HCEC 1CT (cell line): ENCODE measurements around the gene CECR2.

Experiments
- DNase-seq: peaks from one replicate; pipeline ENCODE4 v3.0.0-alpha.2; 2017

Gene CECR2

GRCh38 chr22:17369439-17370025 lies at the start of gene CECR2:
Gene CECR2, plus strand, starts transcription at chr22:17369460. Its CDS starts 324 bp downstream, at chr22:17369784.
- DNase-seq, result no peak

DNA sequence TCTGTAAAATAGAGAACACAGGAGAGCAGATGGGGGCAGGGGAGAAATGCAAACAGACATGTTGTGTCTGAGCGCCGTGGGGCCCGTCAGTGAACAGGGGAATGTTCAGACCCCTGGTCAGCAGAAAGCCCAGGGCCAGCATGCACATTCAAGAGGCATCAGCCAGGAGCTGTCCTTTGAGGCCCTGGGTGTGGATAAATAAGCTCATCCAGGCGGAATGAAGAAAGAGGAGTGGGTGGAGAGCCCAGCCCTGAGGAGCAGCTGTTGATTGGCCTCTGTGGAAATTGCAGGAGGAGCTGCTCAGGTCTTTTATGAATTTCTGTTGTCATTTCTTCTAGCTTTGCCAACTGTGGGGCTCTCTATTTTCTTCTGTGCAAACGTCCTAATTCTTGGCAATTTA lies 49.7 kb upstream of the CECR2 start:
- DNase-seq, result no peak

- DNase-seq, result no peak
Measured at GRCh38 chr22:17322511-17322910, 46.7 kb upstream of the CECR2 start.

DNA sequence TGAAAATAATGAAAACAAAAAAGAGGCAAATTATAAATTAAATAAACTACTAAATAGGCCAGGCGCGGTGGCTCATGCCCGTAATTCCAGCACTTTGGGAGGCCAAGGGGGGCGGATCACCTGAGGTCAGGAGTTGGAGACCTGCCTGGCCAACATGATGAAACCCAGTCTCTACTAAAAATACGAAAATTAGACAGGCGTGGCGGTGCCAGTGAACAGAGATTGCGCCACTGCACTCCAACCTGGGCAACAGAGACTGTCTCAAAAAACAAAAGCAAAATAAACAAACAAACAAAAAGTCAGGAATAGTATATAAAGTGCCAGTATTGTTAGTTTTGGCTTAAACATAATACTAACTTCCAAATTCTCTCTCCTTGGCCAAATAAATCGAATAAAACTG lies 37.6 kb upstream of the CECR2 start:
- no peak for DNase-seq

GRCh38 chr22:17332109-17332800 lies 37.0 kb upstream of the CECR2 start:
- DNase-seq, result no peak

DNA sequence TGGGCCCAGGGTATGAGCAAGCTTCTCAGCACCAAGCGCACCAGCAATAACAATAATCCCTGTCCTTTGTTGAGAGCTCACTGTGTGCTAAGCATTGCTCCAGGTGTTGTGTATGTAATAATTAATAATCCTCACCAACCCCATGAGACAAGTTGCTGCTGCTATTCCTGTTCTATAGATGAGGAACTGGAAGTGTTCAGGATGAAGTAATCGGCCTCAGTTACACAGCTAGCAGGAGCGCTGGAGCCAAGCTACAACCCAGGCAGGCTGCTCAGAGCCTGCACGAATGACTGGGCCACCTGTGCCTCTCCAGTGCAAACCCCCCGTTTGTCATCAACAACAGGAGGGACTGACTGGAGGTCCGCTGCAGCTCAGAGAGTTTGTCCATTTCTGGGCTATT lies 35.2 kb upstream of the CECR2 start:
- DNase-seq, result no peak

DNA sequence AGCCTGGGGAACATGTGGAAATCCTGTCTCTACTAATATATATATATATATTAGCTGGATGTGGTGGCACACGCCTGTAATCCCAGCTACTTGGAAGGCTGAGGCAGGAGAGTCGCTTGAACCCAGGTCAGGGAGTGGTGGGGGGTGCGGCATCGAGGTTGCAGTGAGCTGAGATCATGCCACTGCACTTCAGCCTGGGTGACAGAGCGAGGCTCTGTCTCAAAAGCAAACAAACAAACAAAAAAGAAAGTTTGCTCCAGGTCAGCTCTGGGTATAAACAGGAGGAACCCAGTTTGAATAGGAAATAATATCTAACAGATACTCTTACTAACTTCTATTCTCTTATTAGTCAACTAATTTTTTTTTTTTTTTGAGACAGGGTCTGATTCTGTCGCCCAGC lies 34.3 kb upstream of the CECR2 start:
- DNase-seq, result no peak

GRCh38 chr22:17336061-17336460 lies 33.2 kb upstream of the CECR2 start:
- no peak for DNase-seq

DNA sequence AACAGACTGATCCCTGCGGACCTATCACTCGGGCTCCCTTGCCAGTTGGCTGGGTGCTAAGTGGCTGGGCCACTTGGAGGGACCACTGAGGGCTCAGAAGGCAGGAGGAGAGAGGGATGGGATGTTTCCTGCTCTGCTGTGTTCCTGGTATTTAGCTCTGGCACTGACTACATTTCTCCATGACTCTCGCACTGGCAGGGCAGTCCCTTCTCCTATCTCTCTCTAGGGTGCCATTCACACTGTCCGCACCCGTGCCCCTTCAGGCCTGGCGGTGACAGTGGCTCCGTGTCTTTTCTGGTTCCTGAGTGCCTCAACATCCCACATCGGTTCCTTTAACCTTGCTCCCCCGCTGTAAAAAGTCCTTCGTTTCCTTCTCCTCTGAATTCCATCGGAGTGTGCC lies 31.6 kb upstream of the CECR2 start:
- DNase-seq, result no peak

DNA sequence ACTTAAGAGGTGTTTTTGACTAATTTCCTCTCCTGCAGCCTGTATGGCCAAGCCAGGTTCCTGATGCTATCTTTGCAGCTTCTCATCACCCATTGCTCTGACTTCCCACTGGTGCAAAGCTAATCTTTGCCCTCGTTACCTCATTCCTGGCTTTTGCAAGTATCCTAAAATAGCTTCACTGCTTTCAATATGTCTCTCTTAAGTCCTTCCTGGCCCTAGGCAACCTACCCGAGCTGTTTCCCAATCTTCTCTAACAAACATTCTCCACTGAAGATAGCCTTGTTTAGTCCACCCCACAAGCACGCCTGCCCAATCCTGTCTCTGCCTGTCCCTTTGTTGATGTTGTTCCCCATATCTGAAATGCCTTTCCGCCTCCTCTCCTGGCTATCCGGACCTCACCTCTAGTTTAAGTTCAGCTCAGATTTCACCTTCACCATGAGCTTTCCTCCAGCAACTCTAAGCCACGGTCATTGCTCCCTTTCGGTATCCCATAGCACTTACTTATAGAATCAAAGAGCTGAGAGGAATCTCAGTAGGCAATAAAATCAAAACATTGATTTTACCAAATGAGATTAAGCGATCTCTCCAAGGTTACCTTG lies 30.1 kb upstream of the CECR2 start:
- no peak for DNase-seq

- no peak for DNase-seq
Measured at GRCh38 chr22:17342361-17342760, 26.9 kb upstream of the CECR2 start.

- no peak for DNase-seq
Measured at GRCh38 chr22:17343766-17344165, 25.5 kb upstream of the CECR2 start.

- DNase-seq, result no peak
Measured at GRCh38 chr22:17346578-17346977, 22.7 kb upstream of the CECR2 start.

DNA sequence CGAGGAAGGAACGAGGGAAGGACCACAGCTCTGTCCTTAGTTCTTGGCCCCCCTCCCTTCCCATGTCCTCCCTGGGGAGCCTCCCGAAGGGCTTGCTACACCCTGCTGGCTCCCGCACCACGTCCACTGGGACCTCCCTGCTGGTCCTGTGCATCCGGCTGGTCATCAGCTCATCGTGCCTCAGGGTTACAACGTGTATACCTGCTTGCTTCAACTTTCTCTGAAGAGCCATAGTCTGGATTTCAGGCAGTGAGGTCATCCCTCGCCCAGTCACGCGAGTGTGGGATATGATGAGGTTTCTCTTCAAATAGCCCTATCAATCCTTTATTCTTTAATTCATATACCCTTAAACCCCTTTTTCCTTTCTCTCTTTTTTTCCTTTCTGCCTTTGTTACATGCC lies 21.5 kb upstream of the CECR2 start:
- no peak for DNase-seq

DNA sequence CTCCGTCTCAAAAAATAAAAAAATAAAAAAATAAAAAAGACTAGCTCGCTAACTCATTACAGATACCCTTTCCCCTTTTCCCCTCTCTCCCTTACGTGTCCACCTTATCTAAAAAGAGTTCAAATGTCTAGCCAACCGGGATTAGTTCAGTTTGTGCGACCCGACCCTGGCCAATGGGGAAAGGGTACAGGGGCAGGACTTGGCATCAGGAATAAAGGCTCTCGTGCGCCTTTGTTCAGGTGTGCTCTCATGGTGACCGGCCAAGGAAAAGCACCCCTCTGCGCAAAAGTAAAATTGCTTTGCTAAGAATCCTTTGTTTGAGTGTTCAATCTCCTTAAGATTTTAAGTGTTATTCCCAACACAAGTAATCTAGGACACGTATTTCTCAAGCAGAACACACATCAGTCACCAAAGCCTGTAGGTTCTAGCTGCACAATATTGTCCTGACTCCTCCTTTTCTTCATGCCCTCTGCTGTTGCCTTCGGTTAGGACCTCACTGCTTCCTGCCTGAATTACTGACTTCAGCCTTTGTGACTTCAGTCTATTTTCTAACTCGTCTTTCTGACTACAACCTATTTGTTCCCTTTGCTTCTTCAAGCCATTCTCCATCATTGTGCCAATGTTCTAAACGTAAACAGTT lies 20.7 kb upstream of the CECR2 start:
- no peak for DNase-seq

DNA sequence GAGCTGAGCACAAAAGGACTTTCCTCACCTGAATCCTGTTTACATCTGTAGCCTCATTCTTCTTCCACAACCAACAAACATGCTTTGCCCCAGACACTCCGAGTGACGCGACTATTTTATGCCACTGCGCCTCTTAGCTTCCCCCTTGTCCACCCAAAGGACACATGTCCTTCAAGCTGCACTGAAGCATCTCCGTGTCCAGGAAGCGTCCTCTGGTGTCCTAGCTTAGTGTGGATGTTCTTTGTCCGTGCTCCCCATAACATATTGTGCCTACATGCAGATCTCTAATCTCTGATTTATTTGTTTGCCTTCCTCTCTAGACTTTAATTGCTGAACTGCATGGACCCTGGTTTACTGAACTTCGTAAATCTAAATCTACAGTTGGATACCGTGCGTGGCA lies 20.1 kb upstream of the CECR2 start:
- no peak for DNase-seq

DNA sequence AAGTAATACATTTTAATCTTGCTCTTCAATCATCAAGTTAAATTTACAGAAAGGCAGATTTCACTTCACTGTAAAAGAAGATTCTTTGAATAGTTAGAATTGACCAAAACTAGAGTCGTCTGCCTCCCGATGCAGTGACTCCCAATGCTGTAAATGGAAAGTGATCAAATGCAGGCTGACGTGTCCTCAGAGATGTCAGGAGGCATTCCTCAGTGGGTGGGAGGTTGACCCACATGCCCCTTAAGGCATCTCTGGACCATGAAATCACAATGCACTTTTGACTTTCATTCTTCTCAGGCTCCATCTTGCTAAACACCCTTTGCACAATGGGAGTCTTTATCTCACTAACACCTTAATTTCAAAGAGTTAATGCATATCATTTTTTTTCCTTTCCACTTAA lies 19.0 kb upstream of the CECR2 start:
- DNase-seq, result no peak

GRCh38 chr22:17352798-17353197 lies 16.5 kb upstream of the CECR2 start:
- DNase-seq, result no peak

DNA sequence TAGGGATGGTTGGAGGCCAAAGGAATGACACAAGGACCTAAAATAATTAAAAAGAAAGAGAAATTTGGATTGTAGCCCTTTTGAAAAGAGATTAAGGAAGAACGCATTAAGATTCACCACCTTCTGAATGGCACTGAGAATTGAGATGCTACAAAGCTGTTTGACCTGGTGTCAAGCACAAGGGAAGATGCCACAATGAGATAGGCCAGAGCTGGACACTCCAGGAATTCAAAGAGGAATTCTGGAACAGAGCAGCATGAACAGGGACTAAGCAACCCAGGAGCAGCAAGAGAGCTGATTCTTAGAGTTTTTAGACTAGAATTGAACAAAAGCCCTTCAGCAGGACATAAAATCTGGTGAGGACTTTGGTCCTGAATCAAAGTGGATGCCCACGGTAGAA lies 11.6 kb upstream of the CECR2 start:
- no peak for DNase-seq

- no peak for DNase-seq
Measured at GRCh38 chr22:17358415-17358814, 10.8 kb upstream of the CECR2 start.

GRCh38 chr22:17359501-17359900 lies 9.8 kb upstream of the CECR2 start:
- DNase-seq, result no peak

GRCh38 chr22:17366329-17366728 lies 2.9 kb upstream of the CECR2 start:
- no peak for DNase-seq

- DNase-seq, result no peak
Measured at GRCh38 chr22:17366830-17367229, 2.4 kb upstream of the CECR2 start.

GRCh38 chr22:17368144-17368543 lies 1.1 kb upstream of the CECR2 start:
- no peak for DNase-seq
